Measurements from ENCODE around the gene HCN2.

HCN2 gene

DNA sequence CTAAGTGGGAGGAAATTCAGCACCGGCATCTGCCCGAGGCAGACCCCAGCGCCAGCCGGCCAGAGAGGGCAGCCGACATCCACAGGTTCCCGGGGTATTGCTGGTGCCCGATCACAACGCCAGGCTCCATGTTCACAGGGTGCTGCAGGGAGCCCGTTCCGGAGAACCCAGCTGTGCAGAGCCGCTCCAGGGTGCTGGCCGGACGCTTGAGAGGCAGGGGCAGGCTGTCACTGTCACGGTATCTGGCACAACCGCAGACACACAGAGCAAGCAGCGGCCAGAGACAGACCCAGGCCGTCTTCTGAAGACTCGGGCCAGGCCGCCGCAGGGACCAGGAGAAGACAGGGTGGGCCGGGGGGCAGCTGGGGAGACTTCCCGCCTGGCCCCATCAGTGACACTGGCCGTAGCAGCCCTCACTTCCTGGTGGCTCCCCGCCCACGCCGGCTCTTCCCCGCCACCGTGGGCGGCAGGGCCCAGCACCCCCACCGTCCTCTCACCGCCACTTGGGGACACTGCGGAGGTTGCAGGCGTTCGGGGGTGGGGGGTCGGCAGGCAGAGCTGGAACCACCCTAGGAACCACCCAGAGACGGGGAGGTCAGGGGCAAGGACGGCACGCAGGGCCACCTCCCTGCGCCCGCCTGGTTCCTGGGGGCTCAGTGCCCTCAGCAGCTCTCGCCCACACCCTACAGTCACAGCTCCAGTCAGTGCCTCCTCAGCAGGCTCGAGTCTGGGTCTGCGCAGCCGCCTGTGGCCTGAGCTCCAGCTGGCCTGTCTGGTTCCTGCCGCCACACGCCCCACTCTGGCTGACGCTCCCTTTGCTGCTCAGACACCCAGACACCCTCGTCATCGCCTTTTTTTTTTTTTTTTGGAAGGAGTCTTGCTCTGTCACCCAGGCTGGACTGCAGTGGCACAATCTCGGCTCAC, 69.5 kb downstream of the HCN2 start:
- no peak for DNase-seq

DNA sequence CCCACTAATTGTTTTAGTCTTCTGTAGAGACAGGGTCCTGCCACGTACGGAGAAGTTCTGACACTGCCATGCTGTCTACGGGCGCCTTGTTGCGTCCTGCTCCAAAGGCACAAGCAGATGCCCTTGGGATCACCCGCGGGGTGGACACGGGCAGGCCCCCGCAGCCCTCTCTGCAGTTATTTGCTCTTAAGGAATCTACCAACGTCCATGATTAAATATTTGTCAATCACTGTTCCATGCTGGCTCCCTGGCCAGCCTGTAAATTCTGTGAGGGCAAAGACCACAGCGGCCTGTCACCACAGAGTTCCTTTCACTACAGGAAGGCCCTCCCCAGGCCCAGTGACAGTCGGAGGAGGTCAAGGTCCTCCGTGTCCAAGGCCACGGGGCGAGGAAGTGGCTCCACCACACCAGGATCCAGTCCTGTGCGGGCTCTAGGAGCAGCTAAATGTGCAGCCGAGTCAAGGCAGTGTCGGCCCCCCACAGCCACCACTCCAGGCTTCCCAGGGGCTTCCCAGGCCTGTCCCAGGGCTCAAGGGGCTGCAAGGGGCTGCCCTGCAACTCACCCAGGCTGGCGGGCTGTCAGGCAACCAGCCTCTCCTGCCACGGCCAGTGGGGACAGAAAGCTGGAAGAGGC, 71.2 kb downstream of the HCN2 start:
- no peak for DNase-seq

GRCh38 chr19:661427-662196, 71.9 kb downstream of the HCN2 start:
- no peak for DNase-seq

- DNase-seq = peak; percentile 38
These were observed 72.7 kb downstream of the HCN2 start for GRCh38 chr19:662207-662961.

GRCh38 chr19:662962-663681, 73.4 kb downstream of the HCN2 start, which contains the start of gene RNF126:
RNF126 (minus strand) TSS chr19:663214; CDS start chr19:663121, 93 bp downstream.
- peak; percentile 89 for DNase-seq

DNA sequence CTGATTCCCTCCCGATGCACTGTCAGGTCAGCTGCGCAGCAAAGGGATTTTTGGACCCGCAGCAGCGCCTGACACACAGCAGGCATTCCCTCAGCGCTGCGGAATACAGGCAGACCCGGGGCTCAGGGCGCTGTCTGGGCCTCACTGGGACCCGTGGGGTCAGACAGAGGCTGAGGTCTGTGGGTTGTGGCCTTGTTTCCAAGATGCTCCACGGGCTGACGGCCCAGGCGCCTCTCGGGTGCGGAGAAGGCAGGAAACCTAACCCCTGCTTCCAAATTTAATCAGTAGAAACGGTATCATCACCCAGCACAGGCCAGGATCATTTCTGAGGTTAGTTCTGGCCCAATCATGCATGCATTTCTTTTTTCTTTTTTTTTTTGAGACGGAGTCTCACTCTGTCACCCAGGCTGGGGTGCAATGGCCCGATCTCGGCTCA, 74.0 kb downstream of the HCN2 start:
- no peak for DNase-seq

DNA sequence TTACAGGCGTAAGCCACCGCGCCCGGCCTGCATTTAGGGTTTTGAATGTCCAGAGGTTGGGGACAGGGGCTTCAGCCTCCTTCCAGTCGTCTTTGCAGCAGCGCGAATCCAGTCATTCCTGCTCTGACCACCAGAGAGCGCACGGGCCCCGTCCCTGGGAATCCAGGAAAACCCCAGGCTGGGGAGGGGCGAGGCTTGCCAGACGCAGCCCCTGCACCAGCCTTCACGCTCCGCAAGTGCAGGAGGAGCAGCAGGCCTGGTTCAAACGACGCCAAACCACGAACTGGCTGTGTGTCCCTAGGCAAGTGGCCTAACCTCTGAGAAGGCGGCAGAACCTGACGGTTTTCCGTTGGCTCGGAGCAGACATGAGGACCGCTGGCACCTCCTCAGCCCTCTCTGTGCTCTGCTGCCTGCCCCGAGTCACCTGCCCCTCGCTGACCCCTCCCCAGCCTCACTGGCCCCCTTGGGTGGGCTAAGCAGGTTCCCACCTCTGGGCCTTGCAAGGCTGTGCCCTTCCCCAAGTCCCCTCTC, 75.3 kb downstream of the HCN2 start:
- peak; percentile 48 for DNase-seq

Data from NCI-H226 (cell line).